ENCODE results near the gene ECE1.

The ECE1 gene

GRCh38 chr1:21322681-21323016 lies 32.4 kb upstream of the ECE1 start:
- TF ChIP-seq CTCF (IDR thresholded peaks at IDR 0.05; ENCODE audit: unreplicated experiment in 3 of 3), result no peak
- no peaks in the 10 kb centered on the region for H3K9me3 Mint-ChIP-seq

GRCh38 chr1:21321963-21322680 lies 31.9 kb upstream of the ECE1 start:
- Mint-ChIP-seq H3K4me1 (peaks cover 92% of the 10 kb centered on the region), H3K4me3 (peak overlapping the region; percentile 22 to 52 (median 29)), H3K36me3 (ENCODE audit: low read depth) (no peaks in the 10 kb centered on the region), H3K27ac (peak overlapping the region; percentile 25 to 95 (median 83)), H3K27me3 (ENCODE audit: low read depth) (peaks cover 8% of the 10 kb centered on the region), H3K9me3 (no peaks in the 10 kb centered on the region)
- peak in 1 of 3 experiments; percentile 7 for TF ChIP-seq CTCF (IDR thresholded peaks at IDR 0.05; ENCODE audit: unreplicated experiment in 3 of 3)

More at GRCh38 chr1:21322681-21323016, 32.4 kb upstream of the ECE1 start:
- Mint-ChIP-seq H3K4me1 (peaks cover 94% of the 10 kb centered on the region), H3K36me3 (ENCODE audit: low read depth) (no peaks in the 10 kb centered on the region), H3K27me3 (ENCODE audit: low read depth) (peaks cover 8% of the 10 kb centered on the region), H3K4me3 (peak overlapping the region; percentile 22 to 52 (median 29)), H3K27ac (peak overlapping the region; percentile 25 to 95 (median 83))

GRCh38 chr1:21320410-21321108 lies 30.3 kb upstream of the ECE1 start:
- peak overlapping the region; percentile 3 to 40 (median 16) for H3K4me3 Mint-ChIP-seq
- peaks cover 85% of the 10 kb centered on the region for H3K4me1 Mint-ChIP-seq
- no peaks in the 10 kb centered on the region for H3K9me3 Mint-ChIP-seq
- TF ChIP-seq CTCF (IDR thresholded peaks at IDR 0.05; ENCODE audit: unreplicated experiment in 3 of 3), result no peak
- peak overlapping the region; percentile 83 to 96 (median 96) for H3K27ac Mint-ChIP-seq
- peaks cover 12% of the 10 kb centered on the region for H3K27me3 Mint-ChIP-seq (ENCODE audit: low read depth)
- H3K36me3 Mint-ChIP-seq (ENCODE audit: low read depth), result no peaks in the 10 kb centered on the region

- Mint-ChIP-seq H3K9me3 (no peaks in the 10 kb centered on the region), H3K27ac (peak overlapping the region; percentile 83 to 96 (median 96)), H3K4me3 (peak overlapping the region; percentile 13 to 34 (median 14)), H3K27me3 (ENCODE audit: low read depth) (peaks cover 12% of the 10 kb centered on the region), H3K36me3 (ENCODE audit: low read depth) (no peaks in the 10 kb centered on the region), H3K4me1 (peaks cover 81% of the 10 kb centered on the region)
- no peak for TF ChIP-seq CTCF (IDR thresholded peaks at IDR 0.05; ENCODE audit: unreplicated experiment in 3 of 3)
Observed at GRCh38 chr1:21319447-21320407, 29.5 kb upstream of the ECE1 start.

GRCh38 chr1:21318714-21319159 lies 28.5 kb upstream of the ECE1 start:
- no peaks in the 10 kb centered on the region for H3K9me3 Mint-ChIP-seq
- peak overlapping the region; percentile 7 to 53 (median 33) for H3K4me3 Mint-ChIP-seq
- no peak for TF ChIP-seq CTCF (IDR thresholded peaks at IDR 0.05; ENCODE audit: unreplicated experiment in 3 of 3)

More at GRCh38 chr1:21318714-21319159, 28.5 kb upstream of the ECE1 start:
- Mint-ChIP-seq H3K27ac (peak overlapping the region; percentile 83 to 96 (median 96)), H3K4me1 (peaks cover 82% of the 10 kb centered on the region), H3K27me3 (ENCODE audit: low read depth) (peaks cover 8% of the 10 kb centered on the region), H3K36me3 (ENCODE audit: low read depth) (no peaks in the 10 kb centered on the region)

Data from nephron (organoid).